Keratinocyte (primary cell): ENCODE data around the gene ATG2B. TPM values are rescaled to one million over a fixed set of nuclear protein-coding genes. Genes with fewer than 3 reads are reported as not detected.

ENCODE experiments used
- DNase-seq: peaks from one replicate; pipeline ENCODE4 v3.0.0-alpha.2; 2011; ENCODE audit warnings: low read depth, missing footprints, low spot score
- FAIRE-seq: peaks from 2 replicates; lab custom pipeline; 2011; peaks lifted over from hg19 to GRCh38; lab: Jason Lieb, UNC
- H2AFZ ChIP-seq: 2 replicates; pipeline ENCODE4 v1.6.0; 2012; ENCODE audit warnings: low read length, control low read depth, inconsistent platforms; ENCODE audit not compliant: control insufficient read depth
- H3K27ac ChIP-seq: 2 replicates; pipeline ENCODE4 v1.5.1; 2011; ENCODE audit warnings: low read length; ENCODE audit not compliant: control insufficient read depth, insufficient read depth
- H3K27me3 ChIP-seq: 3 replicates; pipeline ENCODE4 v1.6.0; 2011; ENCODE audit warnings: low read length; ENCODE audit not compliant: control insufficient read depth, insufficient read depth; ENCODE audit errors: extremely low read depth
- H3K36me3 ChIP-seq, 2 experiments: 2 replicates in 1 of 2; 3 replicates in 1 of 2; pipeline ENCODE4 v1.5.1; 2011; ENCODE audit warnings: low read length in 2 of 2, mild to moderate bottlenecking in 1 of 2; ENCODE audit not compliant: control insufficient read depth in 2 of 2, insufficient read depth in 2 of 2; ENCODE audit errors: extremely low read depth in 1 of 2
- H3K4me1 ChIP-seq: 3 replicates; pipeline ENCODE4 v1.5.1; 2011; ENCODE audit warnings: low read length; ENCODE audit not compliant: control insufficient read depth, insufficient read depth; ENCODE audit errors: extremely low read depth
- H3K4me2 ChIP-seq: 3 replicates; pipeline ENCODE4 v1.6.0; 2011; ENCODE audit warnings: low read depth, low read length; ENCODE audit not compliant: control insufficient read depth, insufficient read depth; ENCODE audit errors: extremely low read depth
- H3K4me3 ChIP-seq, 3 experiments: fragments of 200-600 bp in 1 of 3; sonication (generic) in 1 of 3; 2 replicates in 2 of 3; 3 replicates in 1 of 3; pipeline ENCODE4 v1.5.1; 2011 to 2016; ENCODE audit warnings: low read length in 3 of 3, mild to moderate bottlenecking in 3 of 3, control low read depth in 2 of 3, inconsistent platforms in 1 of 3, low read depth in 1 of 3, mixed read lengths in 1 of 3, mixed run types in 1 of 3, moderate library complexity in 1 of 3; ENCODE audit not compliant: control insufficient read depth in 2 of 3, insufficient read depth in 2 of 3; ENCODE audit errors: extremely low read depth in 1 of 3
- H3K79me2 ChIP-seq: 2 replicates; pipeline ENCODE4 v1.6.0; 2012; ENCODE audit warnings: low read length; ENCODE audit not compliant: control insufficient read depth, insufficient read depth
- H3K9ac ChIP-seq: 3 replicates; pipeline ENCODE4 v1.6.0; 2011; ENCODE audit warnings: low read length; ENCODE audit not compliant: control insufficient read depth, insufficient read depth; ENCODE audit errors: extremely low read depth
- H3K9me1 ChIP-seq: 3 replicates; pipeline ENCODE4 v1.6.0; 2011; ENCODE audit warnings: low read length; ENCODE audit not compliant: control insufficient read depth, insufficient read depth; ENCODE audit errors: extremely low read depth
- H3K9me3 ChIP-seq: 2 replicates; pipeline ENCODE4 v1.5.1; 2012; ENCODE audit warnings: low read depth, low read length; ENCODE audit not compliant: control insufficient read depth
- H4K20me1 ChIP-seq: 3 replicates; pipeline ENCODE4 v1.6.0; 2011; ENCODE audit warnings: low read length; ENCODE audit not compliant: control insufficient read depth, insufficient read depth; ENCODE audit errors: extremely low read depth
- CTCF ChIP-seq, 3 experiments: IDR thresholded peaks in 1 of 3; conservative IDR thresholded peaks in 1 of 3; optimal IDR thresholded peaks in 1 of 3; 2 replicates in 2 of 3; 3 replicates in 1 of 3; pipeline versions ENCODE3 to v1.5.1; 2011; ENCODE audit warnings: low read length in 3 of 3, mild to moderate bottlenecking in 3 of 3, moderate library complexity in 2 of 3, control low read depth in 1 of 3, inconsistent platforms in 1 of 3; ENCODE audit not compliant: insufficient read depth in 2 of 3; ENCODE audit errors: extremely low read depth in 1 of 3
- EZH2 ChIP-seq: IDR thresholded peaks from one replicate; pipeline ENCODE4 v1.6.1; 2012; ENCODE audit warnings: inconsistent platforms, mild to moderate bottlenecking, low read length, moderate library complexity
- dilution Hi-C: fragments of 300-500 bp; cut with MboI; formaldehyde crosslinking; loops from one replicate; pipeline ENCODE4 v1.7.0; 2020; ENCODE audit warnings: low sequenced_read_pairs; ENCODE audit not compliant: extremely low pct_ligation_motif_present
- polyA plus RNA-seq, 5 experiments: library from polyadenylated mRNA; depleted of rRNA in 3 of 5; stranded (reverse) in 3 of 5; stranded (forward) in 1 of 5; unstranded in 1 of 5; fragments of >200 nt; gene quantifications; 1 replicate in 1 of 5; 2 replicates in 3 of 5; 3 replicates in 1 of 5; pipeline versions ENCODE4 v1.2.1 to v1.2.3, GENCODE V29; 2011 to 2012; ENCODE audit warnings: missing spikeins in 2 of 5, low read depth in 1 of 5, low replicate concordance in 1 of 5

The ATG2B gene
- polyA plus RNA-seq, 1 donor (not counting 4 experiments of a cell fraction or from before 2014, with no cell fraction given) = 11.4 TPM

- dilution Hi-C loops = no loop called here
- TF ChIP-seq CTCF (optimal IDR thresholded peaks at IDR 0.05 in 1 of 3, IDR thresholded peaks at IDR 0.05 in 1 of 3, conservative IDR thresholded peaks at IDR 0.05 in 1 of 3; ENCODE audit: extremely low read depth in 1 of 3, insufficient read depth in 2 of 3, low read length in 3 of 3) = no peak
- TF ChIP-seq EZH2 = no peak
- H3K27ac ChIP-seq = no peak overlapping the region
- H3K4me1 ChIP-seq = peaks cover 34% of the 10 kb centered on the region
- no peaks in the 10 kb centered on the region for H4K20me1 ChIP-seq
- H3K9me3 ChIP-seq = no peaks in the 10 kb centered on the region
- no peak overlapping the region for H2AFZ ChIP-seq
- no peak overlapping the region for H3K4me2 ChIP-seq
- no peaks in the 10 kb centered on the region for H3K36me3 ChIP-seq
- FAIRE-seq (no peak), DNase-seq (no peak)
- H3K9ac ChIP-seq = no peak overlapping the region
- no peak overlapping the region for H3K4me3 ChIP-seq
- no peaks in the 10 kb centered on the region for H3K9me1 ChIP-seq
- H3K27me3 ChIP-seq = no peaks in the 10 kb centered on the region
- no peaks in the 10 kb centered on the region for H3K79me2 ChIP-seq
Observed at GRCh38 chr14:96252323-96252998, 110.7 kb downstream of the ATG2B start.

DNA sequence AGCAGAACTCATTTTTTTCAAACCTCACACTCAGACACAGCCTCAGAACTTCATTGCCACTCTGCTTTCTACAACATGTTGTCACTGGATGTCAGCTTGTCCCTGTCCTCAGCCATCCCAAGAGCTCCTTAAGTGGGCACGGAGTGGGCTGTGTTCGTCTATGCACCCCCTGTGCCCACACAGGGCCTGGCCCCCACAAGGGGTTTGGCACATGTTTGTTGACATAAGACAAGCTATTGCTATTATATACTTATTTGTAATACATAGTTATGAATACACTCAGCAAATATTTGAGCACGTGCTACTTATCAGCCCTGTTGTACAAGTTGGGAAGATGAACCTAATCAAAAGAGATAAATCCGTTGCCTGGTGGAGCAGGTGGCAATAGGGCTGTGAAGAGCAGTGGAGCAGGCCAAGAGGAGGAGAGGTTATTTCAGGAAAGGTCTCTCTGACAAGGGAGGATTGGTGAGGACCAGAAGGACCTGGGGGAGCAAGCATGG, 111.4 kb downstream of the ATG2B start:
- Histone ChIP-seq H4K20me1 (no peaks in the 10 kb centered on the region), H3K79me2 (no peaks in the 10 kb centered on the region), H3K9me3 (no peaks in the 10 kb centered on the region), H3K4me2 (no peak overlapping the region), H3K9me1 (no peaks in the 10 kb centered on the region), H3K4me3 (no peak overlapping the region), H3K4me1 (peaks cover 33% of the 10 kb centered on the region), H2AFZ (no peak overlapping the region), H3K27ac (no peak overlapping the region), H3K9ac (no peak overlapping the region), H3K36me3 (no peaks in the 10 kb centered on the region), H3K27me3 (no peaks in the 10 kb centered on the region)
- dilution Hi-C loops = no loop called here
- TF ChIP-seq CTCF (optimal IDR thresholded peaks at IDR 0.05 in 1 of 3, IDR thresholded peaks at IDR 0.05 in 1 of 3, conservative IDR thresholded peaks at IDR 0.05 in 1 of 3; ENCODE audit: extremely low read depth in 1 of 3, insufficient read depth in 2 of 3, low read length in 3 of 3) (no peak), EZH2 (no peak)
- no peak for FAIRE-seq
- DNase-seq = no peak
